ENCODE results near the gene CHCHD4. TPM values are rescaled to one million over a fixed set of nuclear protein-coding genes. Genes with fewer than 3 reads are reported as not detected.
"Not testable (repeated sequence)": the region's sequence is repeated elsewhere in the genome, so short reads cannot be mapped to it uniquely, and the experiment has no call there.

The CHCHD4 gene
- total RNA-seq, 1 experiment from 2014 or later = 27.5 TPM

- Mint-ChIP-seq H3K27ac (no peak overlapping the region), H3K36me3 (peaks cover 20% of the 10 kb centered on the region), H3K9me3 (peaks cover 58% of the 10 kb centered on the region), H3K4me1 (no peaks in the 10 kb centered on the region), H3K4me3 (no peak overlapping the region), H3K27me3 (ENCODE audit: low read depth) (peaks cover 6% of the 10 kb centered on the region)
- ChIA-PET CTCF (interaction anchor here (1.0 kb wide), 1 partner anchor 186 kb away, joined by 3 read pairs; no protein-coding TSS in a partner anchor), POLR2A (no interaction called here)
- DNase-seq (ENCODE audit: low spot score) (no peak), ATAC-seq (no peak)
- TF ChIP-seq PRDM15 (CRISPR knock-in tag; IDR thresholded peaks at IDR 0.05) (no peak), ZNF263 (CRISPR knock-in tag; IDR thresholded peaks at IDR 0.05; ENCODE audit: low read depth) (no peak), TCF7 (CRISPR knock-in tag; IDR thresholded peaks at IDR 0.05; ENCODE audit: low read depth) (no peak), OVOL2 (CRISPR knock-in tag; IDR thresholded peaks at IDR 0.05; ENCODE audit: borderline replicate concordance) (no peak), NR3C1 (CRISPR knock-in tag; conservative IDR thresholded peaks at IDR 0.05; ENCODE audit: low read depth) (no peak), KAT7 (CRISPR knock-in tag; IDR thresholded peaks at IDR 0.05; ENCODE audit: borderline replicate concordance) (no peak)
Measured at GRCh38 chr3:14082108-14082657, 42.5 kb downstream of the CHCHD4 start.

- Mint-ChIP-seq H3K4me1 (no peaks in the 10 kb centered on the region), H3K36me3 (peaks cover 26% of the 10 kb centered on the region), H3K9me3 (peaks cover 52% of the 10 kb centered on the region), H3K27ac (no peak overlapping the region), H3K4me3 (no peak overlapping the region), H3K27me3 (ENCODE audit: low read depth) (peaks cover 15% of the 10 kb centered on the region)
- CTCF ChIA-PET = no interaction called here
- POLR2A ChIA-PET = no interaction called here
- DNase-seq (ENCODE audit: low spot score) = no peak
- no peak for ATAC-seq
- TF ChIP-seq CREB1 (CRISPR knock-in tag; IDR thresholded peaks at IDR 0.05) (no peak), NR3C1 (CRISPR knock-in tag; conservative IDR thresholded peaks at IDR 0.05; ENCODE audit: low read depth) (no peak), SMAD3 (CRISPR knock-in tag; IDR thresholded peaks at IDR 0.05; ENCODE audit: borderline replicate concordance) (no peak), CBFB (CRISPR knock-in tag; IDR thresholded peaks at IDR 0.05; ENCODE audit: low read depth) (no peak), TEAD1 (CRISPR knock-in tag; IDR thresholded peaks at IDR 0.05) (no peak)
- TF ChIP-seq, protein P1, sequence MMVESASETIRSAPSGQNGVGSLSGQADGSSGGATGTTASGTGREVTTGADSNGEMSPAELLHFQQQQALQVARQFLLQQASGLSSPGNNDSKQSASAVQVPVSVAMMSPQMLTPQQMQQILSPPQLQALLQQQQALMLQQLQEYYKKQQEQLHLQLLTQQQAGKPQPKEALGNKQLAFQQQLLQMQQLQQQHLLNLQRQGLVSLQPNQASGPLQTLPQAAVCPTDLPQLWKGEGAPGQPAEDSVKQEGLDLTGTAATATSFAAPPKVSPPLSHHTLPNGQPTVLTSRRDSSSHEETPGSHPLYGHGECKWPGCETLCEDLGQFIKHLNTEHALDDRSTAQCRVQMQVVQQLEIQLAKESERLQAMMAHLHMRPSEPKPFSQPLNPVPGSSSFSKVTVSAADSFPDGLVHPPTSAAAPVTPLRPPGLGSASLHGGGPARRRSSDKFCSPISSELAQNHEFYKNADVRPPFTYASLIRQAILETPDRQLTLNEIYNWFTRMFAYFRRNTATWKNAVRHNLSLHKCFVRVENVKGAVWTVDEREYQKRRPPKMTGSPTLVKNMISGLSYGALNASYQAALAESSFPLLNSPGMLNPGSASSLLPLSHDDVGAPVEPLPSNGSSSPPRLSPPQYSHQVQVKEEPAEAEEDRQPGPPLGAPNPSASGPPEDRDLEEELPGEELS (CRISPR knock-in tag; IDR thresholded peaks at IDR 0.05) = no peak
- TF ChIP-seq, protein P2, sequence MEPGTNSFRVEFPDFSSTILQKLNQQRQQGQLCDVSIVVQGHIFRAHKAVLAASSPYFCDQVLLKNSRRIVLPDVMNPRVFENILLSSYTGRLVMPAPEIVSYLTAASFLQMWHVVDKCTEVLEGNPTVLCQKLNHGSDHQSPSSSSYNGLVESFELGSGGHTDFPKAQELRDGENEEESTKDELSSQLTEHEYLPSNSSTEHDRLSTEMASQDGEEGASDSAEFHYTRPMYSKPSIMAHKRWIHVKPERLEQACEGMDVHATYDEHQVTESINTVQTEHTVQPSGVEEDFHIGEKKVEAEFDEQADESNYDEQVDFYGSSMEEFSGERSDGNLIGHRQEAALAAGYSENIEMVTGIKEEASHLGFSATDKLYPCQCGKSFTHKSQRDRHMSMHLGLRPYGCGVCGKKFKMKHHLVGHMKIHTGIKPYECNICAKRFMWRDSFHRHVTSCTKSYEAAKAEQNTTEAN (CRISPR knock-in tag; IDR thresholded peaks at IDR 0.05) = no peak
Measured at GRCh38 chr3:14077310-14077709, 47.4 kb downstream of the CHCHD4 start.

- Mint-ChIP-seq H3K36me3 (peaks cover 27% of the 10 kb centered on the region), H3K27me3 (ENCODE audit: low read depth) (peaks cover 16% of the 10 kb centered on the region)
Measured at GRCh38 chr3:14075233-14075632, 49.4 kb downstream of the CHCHD4 start.

More at GRCh38 chr3:14075233-14075632, 49.4 kb downstream of the CHCHD4 start:
- H3K4me3 Mint-ChIP-seq; H3K27ac Mint-ChIP-seq; ATAC-seq; H3K4me1 Mint-ChIP-seq; CTCF ChIA-PET; POLR2A ChIA-PET; DNase-seq (ENCODE audit: low spot score): not testable (repeated sequence)
- peaks cover 53% of the 10 kb centered on the region for H3K9me3 Mint-ChIP-seq
